Activated CD4-positive, alpha-beta T cell treated with anti-CD3 and anti-CD28 coated beads, Interleukin-10, Interleukin-2, amounts not matched to agents 100 ng/mL and 50 ng/mL, durations not matched to agents 16 hours and 8 hours (primary cell): ENCODE results near the gene FBXO36.

Source experiments
- DNase-seq: peaks from one replicate; pipeline ENCODE4 v3.0.0-alpha.2; 2020

The FBXO36 gene

DNA sequence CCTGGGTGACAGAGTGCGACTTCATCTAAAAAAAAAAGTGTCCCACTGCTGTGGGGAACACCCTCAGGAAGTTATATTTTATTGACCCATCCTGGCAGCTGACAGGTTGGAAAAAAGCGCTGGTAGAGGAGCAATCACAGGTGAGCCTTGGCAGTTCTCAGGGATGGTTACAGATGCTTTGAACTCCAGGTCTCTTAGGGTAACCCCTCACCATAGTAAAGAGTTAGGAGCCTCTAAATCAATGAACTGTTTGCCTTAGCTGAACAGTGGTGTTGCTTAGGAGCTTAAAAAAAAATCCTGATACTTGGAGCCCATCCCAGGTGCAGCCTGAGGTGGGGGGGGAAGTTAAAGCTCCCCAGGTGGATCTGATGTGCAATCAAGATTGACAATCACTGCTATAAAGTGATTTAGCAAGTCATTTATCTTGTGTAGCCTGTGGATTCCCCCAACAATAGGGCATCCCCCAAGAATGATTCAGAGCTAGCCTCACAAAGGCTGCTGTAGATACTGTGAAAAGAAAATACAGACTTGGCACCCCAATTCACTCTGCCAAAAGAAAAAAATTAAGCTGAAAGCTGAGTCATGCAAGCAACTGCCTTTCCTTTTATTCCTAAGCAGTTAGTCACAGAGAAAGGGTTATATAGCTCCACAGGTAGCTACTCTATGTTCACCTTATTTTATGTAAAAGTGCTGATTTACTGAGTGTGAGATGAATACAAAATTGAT, 131.6 kb downstream of the FBXO36 start:
- peak; percentile 17 for DNase-seq

DNA sequence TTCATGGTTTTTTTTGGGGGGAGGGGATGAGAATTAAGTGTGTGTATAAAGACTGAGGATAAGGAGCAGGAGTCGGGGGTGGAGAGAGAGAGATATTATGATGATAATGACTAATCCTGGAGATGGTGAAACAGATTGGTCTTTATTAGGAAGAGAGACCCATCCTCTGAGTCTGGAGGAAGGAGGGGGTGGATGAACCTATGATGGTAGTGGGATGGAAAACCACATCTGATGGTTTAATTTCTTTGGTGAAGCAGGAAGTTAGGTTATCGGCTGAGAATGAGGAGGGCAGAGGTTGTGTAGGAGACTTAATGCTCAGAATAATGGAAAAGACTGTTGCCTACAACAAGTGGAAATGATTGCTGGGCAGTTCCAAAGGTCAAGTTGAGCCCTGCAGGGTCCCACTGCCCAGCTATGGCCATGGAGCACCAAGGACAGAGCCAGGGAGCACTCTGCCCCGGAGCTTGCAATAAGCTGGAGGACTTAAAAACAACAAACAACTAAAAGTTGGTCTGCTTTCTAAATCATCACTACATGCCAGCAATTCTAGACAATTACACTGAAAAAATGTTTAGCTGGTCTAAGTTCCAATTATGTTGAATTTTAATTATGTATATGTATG, 138.5 kb downstream of the FBXO36 start:
- DNase-seq: no peak
